GM19452 (cell line): Measurements from ENCODE around the gene PRICKLE4.
"Not testable (repeated sequence)": the region's sequence is repeated elsewhere in the genome, so short reads cannot be mapped to it uniquely, and the experiment has no call there.

Experiments
- ATAC-seq: cut with Tn5 transposase; IDR thresholded peaks from one replicate; pipeline ENCODE4 v1.9.1; 2021; ENCODE audit not compliant: unreplicated experiment

Gene PRICKLE4

DNA sequence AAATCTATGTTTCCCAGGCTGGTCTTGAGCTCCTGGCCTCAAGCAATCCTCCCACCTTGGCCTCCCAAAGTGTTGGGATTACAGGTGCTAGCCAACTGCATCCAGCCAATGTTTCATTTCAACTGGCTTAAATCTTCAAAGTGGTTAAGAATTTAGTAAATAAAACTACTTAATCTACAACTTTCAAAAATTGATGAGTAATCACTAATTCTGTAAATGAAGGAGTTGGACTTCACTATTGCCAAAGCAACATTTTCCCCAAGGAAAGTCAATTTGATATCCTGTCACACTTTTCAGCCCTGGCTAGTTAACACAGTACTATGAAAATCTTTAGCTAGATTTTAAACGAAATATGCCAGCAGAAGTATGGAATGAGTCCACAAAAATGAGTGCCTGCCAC lies 10.7 kb downstream of the PRICKLE4 start:
- no peak for ATAC-seq

DNA sequence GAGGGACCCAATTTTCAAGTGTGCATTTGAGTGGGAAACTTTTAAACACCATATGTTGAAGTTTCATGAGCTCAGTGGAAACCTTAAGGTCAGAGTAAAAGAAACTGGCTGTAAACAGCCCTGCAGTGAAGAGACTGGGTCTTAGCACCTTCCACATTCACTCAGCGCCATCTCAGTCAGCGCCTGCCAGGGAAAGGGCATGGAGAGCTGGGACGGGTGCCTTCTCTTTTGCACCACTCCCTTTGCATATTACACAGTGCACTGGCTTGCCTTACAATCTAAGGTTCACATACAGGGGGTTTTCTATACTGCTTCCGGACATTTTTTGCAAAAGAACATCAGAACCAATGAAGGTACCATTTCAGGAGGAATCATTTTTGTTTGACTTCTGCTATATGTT lies 11.4 kb downstream of the PRICKLE4 start:
- no peak for ATAC-seq

DNA sequence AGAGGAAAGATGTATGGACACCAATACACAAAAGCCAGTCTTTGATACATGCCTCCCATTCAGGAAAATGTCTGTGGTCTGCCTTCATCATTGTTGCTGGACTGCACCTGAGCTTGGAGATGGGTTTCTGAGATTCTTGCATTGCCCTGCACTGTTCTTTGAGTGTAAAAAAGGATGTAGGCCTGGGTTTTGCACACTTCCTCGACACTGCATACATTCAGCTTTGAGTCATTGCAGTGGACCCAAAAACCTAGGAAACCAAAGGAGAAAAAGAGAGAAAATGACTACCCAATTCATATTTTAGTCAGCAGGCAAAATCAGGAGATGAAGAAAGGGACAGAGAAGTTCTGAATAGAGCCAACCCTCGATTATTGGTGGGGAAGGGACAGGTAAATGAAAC lies 15.9 kb downstream of the PRICKLE4 start:
- no peak for ATAC-seq

DNA sequence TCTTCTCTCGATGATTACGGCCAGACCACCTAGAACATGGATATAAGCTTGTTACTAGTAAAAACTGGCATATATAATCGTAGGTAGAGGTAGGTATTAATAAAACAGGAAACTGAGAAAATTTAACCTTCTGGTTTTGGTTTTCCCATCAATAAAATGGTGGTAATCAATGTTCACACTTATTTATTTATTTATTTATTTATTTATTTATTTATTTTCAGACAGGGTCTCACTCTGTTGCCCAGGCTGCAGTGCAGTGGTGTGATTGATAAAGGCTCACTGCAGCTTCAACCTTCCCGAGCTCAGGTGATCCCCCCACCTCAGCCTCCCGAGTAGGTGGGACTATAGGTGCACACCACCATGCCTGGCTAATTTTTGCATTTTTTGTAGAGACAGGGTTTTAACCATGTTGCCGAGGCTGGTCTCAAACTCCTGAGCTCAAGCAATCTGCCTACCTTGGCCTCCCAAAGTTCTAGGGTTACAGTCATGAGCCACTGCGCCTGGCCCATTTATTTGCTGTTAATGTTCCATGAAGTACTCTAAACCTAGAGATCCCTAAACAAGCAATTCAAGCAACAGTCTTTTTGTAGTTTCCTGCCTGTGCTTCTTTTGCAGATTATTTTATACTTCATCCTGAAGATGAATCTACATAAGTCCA lies 18.4 kb downstream of the PRICKLE4 start:
- ATAC-seq = no peak

DNA sequence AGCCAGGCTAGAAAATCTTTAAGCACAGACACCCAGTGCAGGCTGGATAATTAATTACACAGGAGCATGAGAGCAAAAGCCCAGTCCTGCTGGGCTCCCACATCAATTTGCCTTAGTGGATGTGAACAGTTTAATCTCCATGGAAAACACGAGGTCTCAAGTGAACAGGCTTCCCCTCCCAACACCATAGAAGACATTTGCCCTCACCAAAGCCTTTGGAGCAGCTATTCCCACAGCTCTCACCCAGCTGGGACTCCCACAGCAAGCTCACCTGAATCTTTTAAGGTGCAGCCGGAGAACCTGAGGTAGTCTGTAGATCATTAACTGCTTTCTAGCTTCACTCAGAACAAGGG lies 19.0 kb downstream of the PRICKLE4 start:
- no peak for ATAC-seq

DNA sequence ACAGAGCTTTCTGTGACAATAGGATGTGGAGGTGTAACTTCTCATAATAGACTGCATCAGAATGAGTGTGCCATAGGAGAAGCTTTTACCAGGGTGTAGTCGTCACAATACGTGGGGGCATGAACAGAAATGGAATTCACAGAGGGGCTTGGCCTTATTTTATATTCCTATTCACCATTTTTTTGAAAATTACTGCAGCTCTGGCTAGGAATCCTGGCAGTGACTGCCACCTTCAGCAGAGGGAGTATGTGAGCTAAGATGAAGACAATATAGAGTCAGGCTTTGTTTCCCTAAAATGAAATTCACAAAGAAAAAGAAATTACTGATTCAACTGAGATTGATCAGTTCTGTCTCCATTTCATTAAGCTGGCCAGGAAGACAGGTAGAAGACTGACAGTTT lies 20.8 kb downstream of the PRICKLE4 start:
- ATAC-seq = no peak

DNA sequence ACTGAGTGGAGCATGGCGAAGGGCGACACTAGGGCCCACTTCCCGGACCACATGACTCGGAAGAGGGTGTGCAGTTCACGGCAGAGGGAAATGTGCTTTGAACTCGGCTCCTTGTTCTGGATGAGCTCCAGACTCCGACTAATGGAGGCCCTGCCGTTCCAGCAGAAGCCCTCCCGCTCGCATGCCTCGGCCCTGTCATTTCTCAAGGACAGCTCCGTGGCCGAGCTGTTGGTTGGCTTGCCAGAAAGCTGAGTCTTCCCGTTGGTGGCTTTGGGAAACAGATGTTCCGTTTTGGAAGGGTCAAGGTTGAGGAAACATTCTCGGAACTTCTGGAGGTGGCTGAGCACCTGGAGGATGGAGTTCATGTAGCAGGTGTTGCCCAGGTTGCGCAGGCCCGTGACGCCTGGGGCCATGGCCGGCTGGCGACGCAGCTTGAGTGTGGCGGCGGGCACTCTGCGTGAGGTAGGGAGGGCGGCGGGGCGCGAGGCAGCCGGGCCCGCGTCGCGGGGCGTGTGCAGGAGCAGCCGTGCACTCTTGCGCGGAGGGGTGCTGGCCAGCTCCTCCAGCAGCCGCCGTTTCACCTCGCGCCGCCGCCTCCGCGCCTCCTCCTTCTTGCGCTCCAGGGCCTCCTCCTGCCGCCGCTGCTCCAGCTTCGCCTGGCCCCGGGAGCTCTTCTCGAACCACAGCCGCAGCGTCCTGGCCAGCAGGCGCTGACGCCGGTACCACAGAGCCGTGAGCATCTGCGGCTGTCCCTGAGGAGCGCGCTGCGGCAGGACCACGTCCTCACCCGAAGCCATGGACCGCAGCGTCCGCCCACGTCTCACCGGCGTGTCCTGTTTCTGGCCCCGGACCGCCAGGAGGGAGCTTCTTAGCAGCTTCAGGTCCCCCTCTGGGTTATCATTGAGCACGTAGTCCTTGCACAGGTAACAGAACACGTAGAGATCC lies 25.5 kb downstream of the PRICKLE4 start:
- ATAC-seq = no peak

DNA sequence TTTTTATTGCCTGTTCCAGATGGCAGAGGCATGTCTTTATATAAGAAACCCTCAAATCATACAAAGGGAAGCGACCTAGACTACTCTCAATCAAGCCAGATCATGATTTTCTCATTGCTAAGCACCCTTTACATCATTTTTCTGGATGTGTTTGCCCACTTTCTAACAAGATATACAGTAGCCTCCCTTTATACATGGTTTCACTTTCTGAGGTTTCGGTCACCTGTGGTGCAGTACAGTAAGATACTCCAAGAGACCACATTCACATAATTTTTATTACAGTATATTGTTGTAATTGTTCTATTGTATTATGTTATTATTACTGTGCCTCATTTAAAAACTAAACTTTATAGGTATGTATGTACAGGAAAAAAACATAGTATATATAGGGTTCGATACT lies 30.5 kb downstream of the PRICKLE4 start:
- no peak for ATAC-seq

DNA sequence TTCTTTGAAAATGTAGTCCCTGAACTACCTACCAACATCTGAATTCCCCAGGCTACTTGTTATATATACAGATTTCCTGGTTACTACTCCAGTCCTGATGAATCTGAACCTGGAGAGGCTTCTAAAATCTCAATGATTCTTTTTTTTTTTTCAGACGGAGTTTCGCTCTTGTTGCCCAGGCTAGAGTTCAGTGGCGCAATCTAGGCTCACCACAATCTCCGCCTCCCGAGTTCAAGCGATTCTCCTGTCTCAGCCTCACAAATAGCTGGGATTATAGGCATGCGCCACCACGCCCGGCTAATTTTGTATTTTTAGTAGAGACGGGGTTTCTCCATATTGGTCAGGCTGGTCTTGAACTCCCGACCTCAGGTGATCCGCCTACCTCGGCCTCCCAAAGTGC lies 31.4 kb downstream of the PRICKLE4 start:
- ATAC-seq = not testable (repeated sequence)

DNA sequence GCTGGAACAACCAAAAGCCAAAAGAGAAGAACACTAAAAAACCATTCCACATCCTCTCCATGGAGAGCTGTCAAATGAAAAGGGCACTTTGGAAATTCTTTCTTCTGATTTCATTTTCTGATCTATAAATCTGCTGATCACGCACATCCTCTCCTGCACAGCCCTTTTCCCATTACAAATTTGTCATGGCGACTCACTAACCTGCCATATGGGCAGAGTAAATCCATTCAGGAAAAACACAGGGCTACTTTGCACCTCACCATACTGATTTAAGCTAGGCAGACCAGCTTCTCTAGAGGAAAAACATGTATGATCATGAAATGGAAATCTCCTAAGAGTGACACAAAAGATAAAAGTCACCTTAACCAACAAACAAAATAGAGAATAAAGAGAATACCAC lies 32.9 kb downstream of the PRICKLE4 start:
- ATAC-seq = no peak

DNA sequence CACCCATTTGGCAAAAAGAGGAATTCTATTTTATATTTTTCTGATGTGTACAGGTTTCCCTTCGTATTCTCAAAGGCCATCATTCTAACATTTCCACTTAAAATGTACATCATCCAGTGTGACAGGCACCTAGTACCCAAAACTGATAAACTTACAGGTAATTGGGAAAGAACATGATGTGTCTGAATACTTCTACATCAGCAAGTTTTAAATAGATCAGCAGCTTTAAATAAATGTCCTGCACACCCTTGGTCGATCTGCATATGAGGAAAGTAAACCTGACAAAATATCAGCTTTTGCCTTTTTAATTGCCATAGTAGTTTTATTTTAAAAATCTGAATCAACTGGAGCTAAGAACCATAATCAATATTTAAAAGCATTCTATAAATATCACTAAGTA lies 33.4 kb downstream of the PRICKLE4 start:
- ATAC-seq = no peak

DNA sequence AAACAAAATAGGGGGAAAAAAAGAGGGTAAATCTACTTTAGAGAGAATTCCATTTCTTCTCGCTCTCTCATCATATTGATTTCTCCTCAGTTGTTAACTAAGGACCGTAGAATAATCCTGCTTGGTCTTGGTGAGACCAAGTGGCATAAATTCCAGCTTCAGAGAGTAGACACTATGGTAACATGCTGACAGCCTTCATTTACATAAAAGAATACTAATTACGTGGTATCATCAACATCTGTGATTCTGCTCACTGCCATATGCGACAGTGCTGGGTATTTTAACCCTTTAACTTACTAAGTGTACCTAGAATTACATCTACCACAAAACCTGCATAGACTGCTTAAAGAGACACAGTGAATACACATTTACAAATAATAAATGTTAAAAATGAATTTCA lies 34.0 kb downstream of the PRICKLE4 start:
- ATAC-seq = no peak

DNA sequence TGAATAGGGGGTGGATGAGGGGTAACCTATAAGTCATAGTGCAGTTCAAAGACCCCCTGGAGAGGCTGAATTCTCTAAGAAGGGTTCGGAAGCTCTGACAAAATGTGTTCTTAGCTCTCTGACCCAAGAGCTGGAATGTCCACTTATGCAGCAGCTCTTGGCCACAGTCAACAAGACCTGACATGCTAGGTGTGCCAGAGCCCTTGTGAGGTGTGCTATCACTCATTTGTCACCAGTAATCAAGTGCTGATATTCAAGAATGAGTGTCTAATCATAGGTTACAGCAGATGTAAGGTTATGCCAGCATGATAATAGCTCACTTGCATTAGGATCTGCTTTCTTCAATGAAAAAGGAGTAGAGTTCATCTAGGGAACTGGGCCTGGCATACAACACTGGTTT lies 35.0 kb downstream of the PRICKLE4 start:
- ATAC-seq = no peak

DNA sequence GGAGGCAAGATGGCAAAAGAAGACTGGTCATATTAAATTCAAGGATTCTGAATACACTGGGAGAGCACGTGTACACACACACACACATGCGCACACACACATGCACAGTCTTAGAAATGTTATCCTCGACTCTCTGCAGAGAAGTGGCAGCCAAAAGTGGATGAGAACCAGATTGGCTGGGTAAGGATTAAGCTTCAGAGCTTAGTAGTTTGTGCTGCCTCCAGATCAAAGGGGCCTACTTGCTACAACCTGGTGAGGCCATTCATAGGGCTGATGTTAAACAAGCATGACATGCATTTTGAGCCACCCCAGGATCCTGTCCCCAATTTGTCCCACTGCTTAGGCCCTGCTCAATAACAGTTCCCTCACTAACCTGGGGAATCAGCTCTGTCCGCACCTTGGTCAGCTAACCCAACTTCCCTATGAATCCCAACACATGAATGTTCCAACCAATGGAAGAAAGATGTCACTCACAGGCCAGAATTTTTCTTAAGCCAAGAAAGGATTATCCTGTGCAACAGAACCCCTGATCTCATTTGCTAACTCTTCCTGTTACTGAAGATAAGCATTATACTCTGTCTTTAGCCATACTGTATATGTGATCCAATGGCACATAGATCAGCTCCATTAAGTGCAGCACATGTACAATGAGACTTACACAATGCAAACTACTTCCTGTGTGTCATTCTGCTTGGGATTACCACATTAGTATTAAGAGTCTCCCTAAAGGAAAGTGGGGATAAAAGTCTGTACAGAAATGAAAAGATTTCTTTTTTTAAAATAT lies 37.9 kb downstream of the PRICKLE4 start:
- no peak for ATAC-seq

DNA sequence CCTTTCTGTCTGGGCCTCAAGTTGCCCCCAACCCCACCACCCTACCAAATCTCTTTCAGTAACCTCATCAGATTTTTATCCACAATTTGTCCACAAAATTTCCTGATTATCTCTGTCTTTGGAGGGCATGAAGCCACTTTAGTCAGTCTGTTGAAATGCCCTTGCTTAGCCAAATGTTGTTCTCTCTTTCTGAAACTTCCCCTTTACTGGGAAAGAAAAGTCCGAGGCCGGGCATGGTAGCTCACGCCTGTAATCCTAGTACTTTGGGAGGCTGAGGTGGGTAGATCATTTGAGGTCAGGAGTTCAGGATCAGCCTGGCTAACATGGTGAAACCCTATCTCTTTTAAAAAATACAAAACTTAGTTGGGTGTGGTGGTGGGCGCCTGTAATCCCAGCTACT lies 40.7 kb downstream of the PRICKLE4 start:
- no peak for ATAC-seq

DNA sequence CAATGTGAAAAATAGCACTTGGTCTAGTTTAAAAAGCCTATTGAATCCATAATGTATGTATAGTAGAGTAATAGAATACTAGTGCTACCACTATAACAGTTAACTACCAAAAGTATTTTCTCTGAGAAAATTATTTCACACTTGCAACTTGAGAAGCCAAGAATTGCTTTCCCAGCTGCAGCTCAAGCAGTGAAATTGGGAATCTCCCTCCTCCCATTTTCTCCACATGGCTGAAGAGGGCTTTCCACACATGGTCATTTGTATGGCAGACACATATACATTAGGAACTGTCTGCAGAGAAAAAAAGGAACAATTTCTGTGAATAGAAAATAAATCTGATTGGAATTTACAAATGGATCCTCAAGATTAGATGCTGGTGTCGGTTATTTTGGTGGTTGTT lies 41.4 kb downstream of the PRICKLE4 start:
- ATAC-seq = no peak

DNA sequence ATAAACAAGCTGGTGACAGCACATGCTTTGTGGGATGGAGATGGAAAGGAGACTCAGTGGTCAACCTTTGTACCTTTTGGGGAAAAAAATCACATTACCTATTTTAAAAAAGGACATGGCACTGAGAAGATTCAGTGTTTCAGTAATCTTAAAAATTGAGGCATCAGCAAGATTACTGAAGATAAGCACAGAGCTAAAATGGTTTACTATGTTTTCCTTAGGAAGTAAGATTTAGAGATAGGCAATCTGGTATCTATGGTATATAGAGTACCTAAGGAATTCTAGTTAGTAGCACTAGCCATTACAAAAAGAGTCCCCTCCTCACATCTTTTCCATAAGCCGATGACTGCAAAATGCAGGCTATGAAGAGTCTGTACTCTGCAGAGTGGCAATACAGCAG lies 42.6 kb downstream of the PRICKLE4 start:
- no peak for ATAC-seq

DNA sequence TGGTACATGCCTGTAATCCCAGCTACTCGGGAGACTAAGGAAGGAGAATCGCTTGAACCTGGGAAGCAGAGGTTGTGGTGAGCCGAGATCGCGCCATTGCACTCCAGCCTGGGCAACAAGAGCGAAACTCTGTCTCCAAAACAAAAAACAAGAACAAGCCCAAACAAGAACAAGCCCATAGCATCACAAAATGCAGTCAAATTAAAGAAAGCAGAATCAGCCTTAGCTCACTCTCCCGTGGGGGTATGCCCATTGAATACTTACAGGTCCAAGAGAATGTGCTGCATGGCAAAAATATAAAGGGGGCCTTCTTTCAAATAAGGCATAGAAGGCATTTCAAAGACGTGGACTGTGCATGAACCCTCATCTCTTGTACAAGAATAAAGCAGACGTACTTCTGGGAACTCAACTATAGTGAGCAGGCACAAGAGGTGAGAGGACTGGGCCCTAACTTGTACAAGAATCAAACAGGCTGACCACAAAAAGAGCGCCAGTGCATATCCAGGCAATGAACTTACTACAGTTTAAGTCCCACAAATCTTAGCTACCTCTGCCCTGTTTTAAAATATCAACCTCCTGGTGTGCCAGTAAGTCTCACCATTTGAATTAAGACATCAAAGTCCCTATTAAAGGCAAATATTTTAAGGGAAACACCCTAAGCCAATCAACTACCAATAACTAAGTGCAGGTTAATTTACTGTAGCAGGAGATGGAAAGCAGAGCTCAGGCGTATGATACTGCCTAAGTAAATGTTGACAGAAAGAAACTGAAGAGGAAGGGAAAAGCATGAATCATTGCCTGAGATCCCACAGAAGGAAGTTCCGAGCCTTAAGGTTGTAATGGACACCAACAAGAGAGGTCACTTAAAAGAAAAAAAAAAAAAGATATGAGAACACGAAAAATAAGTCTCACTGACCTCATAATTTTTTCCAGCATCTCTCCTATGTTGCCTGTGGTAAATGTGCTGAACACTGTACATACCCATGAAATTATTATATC lies 44.3 kb downstream of the PRICKLE4 start:
- ATAC-seq = no peak

DNA sequence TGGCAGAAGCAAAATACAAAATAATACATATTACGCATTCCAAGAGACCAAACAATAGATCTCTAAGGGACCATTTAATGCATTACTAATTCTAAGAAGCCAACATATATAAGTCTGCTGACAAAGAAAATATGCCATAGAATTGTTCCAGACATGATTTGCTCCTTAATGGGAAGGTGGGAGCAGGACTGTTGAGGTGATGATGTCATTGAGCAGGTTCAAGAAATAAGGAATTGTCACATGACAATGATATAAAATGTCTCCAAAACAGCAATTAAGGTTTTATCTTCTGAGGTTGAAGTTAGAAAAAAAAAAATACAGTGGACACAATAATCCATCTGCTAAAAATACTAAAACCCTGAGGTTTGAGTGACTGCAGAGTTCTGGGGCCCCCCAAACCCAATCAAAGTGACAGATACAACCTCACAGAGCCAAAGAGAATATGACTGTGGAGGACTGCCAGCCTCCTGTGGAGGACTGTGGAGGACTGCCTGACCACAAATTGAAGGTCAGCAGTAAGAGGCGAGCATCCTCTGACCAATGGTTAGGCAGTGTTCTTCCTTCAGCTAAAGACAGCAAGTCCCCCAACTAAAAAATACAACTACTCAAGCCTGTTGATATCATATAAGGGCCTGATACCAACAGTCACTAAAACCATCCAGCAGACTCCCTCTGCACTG lies 45.9 kb downstream of the PRICKLE4 start:
- no peak for ATAC-seq

DNA sequence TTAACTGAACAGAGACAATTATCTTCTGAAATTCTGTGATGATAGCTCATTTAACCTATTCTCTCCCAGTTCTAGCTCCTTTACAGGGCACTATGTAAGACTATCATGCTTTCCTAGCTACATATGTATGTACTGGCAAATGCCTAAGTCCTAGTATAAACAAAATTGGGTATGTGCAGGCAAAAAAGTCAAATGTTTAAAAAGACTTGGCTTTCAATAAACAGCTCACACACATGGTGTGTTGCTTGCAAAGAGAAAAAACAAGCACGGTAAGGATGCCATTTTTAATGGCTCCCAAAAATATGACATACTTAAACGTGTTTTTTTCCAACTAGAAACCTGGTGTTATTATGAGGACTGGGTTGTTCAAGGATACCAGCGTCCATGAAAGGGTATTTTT lies 51.7 kb downstream of the PRICKLE4 start:
- ATAC-seq = no peak
